Measurements from ENCODE around the gene GJD3. TPM values are rescaled to one million over a fixed set of nuclear protein-coding genes. Genes with fewer than 3 reads are reported as not detected.
A peak's percentile ranks its signal among the peaks of the same experiment; 100 is the strongest.

The GJD3 gene
- total and polyA plus RNA-seq, 2 donors (not counting 3 experiments of a cell fraction or from before 2014, with no cell fraction given), result 0.10 to 0.40 TPM

DNA sequence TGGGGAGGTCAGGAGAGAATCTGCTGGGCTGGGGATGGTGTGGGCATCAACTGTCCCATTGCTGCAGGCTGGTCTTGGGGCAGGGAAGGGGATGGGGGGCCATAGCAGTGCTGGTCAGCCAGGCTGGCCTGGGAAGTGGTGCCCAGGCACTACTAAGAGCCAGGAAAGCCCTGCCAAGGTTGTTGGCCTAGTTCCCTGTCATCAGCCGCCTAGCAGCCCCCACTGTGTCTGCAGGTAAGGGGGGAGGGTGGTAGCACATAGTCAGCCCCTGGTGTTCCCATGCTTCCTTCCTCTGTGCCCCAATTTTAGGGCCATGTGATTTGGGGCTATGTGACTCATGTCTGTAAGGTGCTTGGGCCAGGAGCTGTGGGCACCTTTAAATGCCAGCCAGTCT, 17.8 kb downstream of the GJD3 start:
- H3K27ac ChIP-seq (ENCODE audit: insufficient read depth, low read depth, low read length), result peak overlapping the region; percentile 63
- H3K9ac ChIP-seq (replicated peaks; ENCODE audit: extremely low read depth, insufficient read depth, low read length), result peak overlapping the region; percentile 0
- H3K4me2 ChIP-seq (ENCODE audit: insufficient read depth, low read length), result no peak overlapping the region
- peaks cover 69% of the 10 kb centered on the region for H3K4me1 ChIP-seq (ENCODE audit: control insufficient read depth, extremely low read depth, insufficient read depth, low read length)
- no TSS peak for BruUV-seq (replicated peaks)
- H4K20me1 ChIP-seq (replicated peaks; ENCODE audit: control insufficient read depth, extremely low read depth, insufficient read depth, low read length), result no peaks in the 10 kb centered on the region
- dilution Hi-C loops (cut with MboI; ENCODE audit: extremely low pct_ligation_motif_present, low sequenced_read_pairs), result no loop called here
- intact Hi-C loops (cut with micrococcal nuclease), result loop anchor here (5.0 kb wide), 1 partner anchor 129 kb away; the partner anchor contains the start of gene WIPF2
- TF ChIP-seq POLR2AphosphoS5 (IDR thresholded peaks at IDR 0.05; ENCODE audit: insufficient read depth, low read depth, low read length) (no peak), POLR2A (IDR thresholded peaks at IDR 0.05; ENCODE audit: low read depth, low read length) (no peak), GATA2 (IDR thresholded peaks at IDR 0.05; ENCODE audit: insufficient read depth, insufficient read length, low read depth, low read length) (no peak), FOS (IDR thresholded peaks at IDR 0.05; ENCODE audit: borderline replicate concordance, insufficient read depth, low read length) (no peak)
- TF ChIP-seq, protein P1, sequence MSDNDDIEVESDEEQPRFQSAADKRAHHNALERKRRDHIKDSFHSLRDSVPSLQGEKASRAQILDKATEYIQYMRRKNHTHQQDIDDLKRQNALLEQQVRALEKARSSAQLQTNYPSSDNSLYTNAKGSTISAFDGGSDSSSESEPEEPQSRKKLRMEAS (IDR thresholded peaks at IDR 0.05; ENCODE audit: insufficient read depth, insufficient read length), result no peak
- TF ChIP-seq, protein P2, sequence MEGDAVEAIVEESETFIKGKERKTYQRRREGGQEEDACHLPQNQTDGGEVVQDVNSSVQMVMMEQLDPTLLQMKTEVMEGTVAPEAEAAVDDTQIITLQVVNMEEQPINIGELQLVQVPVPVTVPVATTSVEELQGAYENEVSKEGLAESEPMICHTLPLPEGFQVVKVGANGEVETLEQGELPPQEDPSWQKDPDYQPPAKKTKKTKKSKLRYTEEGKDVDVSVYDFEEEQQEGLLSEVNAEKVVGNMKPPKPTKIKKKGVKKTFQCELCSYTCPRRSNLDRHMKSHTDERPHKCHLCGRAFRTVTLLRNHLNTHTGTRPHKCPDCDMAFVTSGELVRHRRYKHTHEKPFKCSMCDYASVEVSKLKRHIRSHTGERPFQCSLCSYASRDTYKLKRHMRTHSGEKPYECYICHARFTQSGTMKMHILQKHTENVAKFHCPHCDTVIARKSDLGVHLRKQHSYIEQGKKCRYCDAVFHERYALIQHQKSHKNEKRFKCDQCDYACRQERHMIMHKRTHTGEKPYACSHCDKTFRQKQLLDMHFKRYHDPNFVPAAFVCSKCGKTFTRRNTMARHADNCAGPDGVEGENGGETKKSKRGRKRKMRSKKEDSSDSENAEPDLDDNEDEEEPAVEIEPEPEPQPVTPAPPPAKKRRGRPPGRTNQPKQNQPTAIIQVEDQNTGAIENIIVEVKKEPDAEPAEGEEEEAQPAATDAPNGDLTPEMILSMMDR (IDR thresholded peaks at IDR 0.05; ENCODE audit: extremely low read depth in 1 of 2, insufficient read depth in 1 of 2, low read depth in 1 of 2, low read length in 2 of 2), result no peak
- DNase-seq (ENCODE audit: low read depth, low spot score) (no peak), FAIRE-seq (peak; percentile 77)
- peaks cover 76% of the 10 kb centered on the region for H3K79me2 ChIP-seq (ENCODE audit: control insufficient read depth, insufficient read depth, low read length)
- ChIA-PET POLR2A (no interaction called here), CTCF (interaction anchor here (1.4 to 18.3 kb wide), 5 partner anchors 8 to 188 kb away, joined by 3 to 530 read pairs (median 28); partner anchors contain the start of genes RARA and WIPF2)
- H3K27me3 ChIP-seq (ENCODE audit: control insufficient read depth in 2 of 2, insufficient read depth in 2 of 2, low read length in 2 of 2), result no peaks in the 10 kb centered on the region
- H3K9me3 ChIP-seq (replicated peaks; ENCODE audit: control insufficient read depth, insufficient read depth, low read length), result no peaks in the 10 kb centered on the region
- H3K9me1 ChIP-seq (replicated peaks; ENCODE audit: control insufficient read depth, extremely low read depth, insufficient read depth, low read length), result no peaks in the 10 kb centered on the region
- peaks cover 0 to 22% of the 10 kb centered on the region in 2 experiments for H3K36me3 ChIP-seq (ENCODE audit: control insufficient read depth in 2 of 2, extremely low read depth in 1 of 2, insufficient read depth in 2 of 2, low read length in 2 of 2)
- H3K4me3 ChIP-seq (replicated peaks in 1 of 3; ENCODE audit: insufficient read depth in 1 of 3, low read depth in 1 of 3, low read length in 3 of 3), result no peak overlapping the region
- no peak overlapping the region for H2AFZ ChIP-seq (ENCODE audit: low read depth, low read length)

All from endothelial cell of umbilical vein (primary cell).